SK-N-SH treated with all-trans-retinoic acid at 6 μM for 48 hours (cell line): ENCODE measurements around the gene ARHGEF6.

Source experiments
- ATAC-seq: fragments of 200-7000 bp; cut with Tn5 transposase; 3 replicates; pipeline ENCODE4 v1.9.1; 2020; ENCODE audit warnings: mild to moderate bottlenecking, moderate library complexity
- ARNTL ChIP-seq: fragments of 450-650 bp; formaldehyde crosslinking; IDR thresholded peaks from 2 replicates; pipeline ENCODE4 v1.5.0; 2020; ENCODE audit warnings: low read depth, mild to moderate bottlenecking, moderate library complexity, borderline replicate concordance
- BACH2 ChIP-seq: fragments of 250-450 bp; sonication (Bioruptor Pico); IDR thresholded peaks from 2 replicates; pipeline ENCODE4 v1.9.0; 2021; ENCODE audit warnings: mild to moderate bottlenecking, borderline replicate concordance
- CREB5 ChIP-seq: fragments of 250-450 bp; sonication (Bioruptor Pico); IDR thresholded peaks from 2 replicates; pipeline ENCODE4 v1.5.1; 2020; ENCODE audit warnings: low read depth, mild to moderate bottlenecking, moderate library complexity
- CSDC2 ChIP-seq: fragments of 250-450 bp; sonication (Bioruptor Pico); IDR thresholded peaks from 2 replicates; pipeline ENCODE4 v1.5.0; 2020; ENCODE audit warnings: mild to moderate bottlenecking, moderate library complexity
- CSRNP3 ChIP-seq: fragments of 250-450 bp; sonication (Bioruptor Pico); IDR thresholded peaks from 2 replicates; pipeline ENCODE4 v1.5.1; 2021; ENCODE audit warnings: mild to moderate bottlenecking, moderate library complexity
- ESRRG ChIP-seq: fragments of 250-450 bp; sonication (Bioruptor Pico); IDR thresholded peaks from 2 replicates; pipeline ENCODE4 v1.6.1; 2021; ENCODE audit warnings: mild to moderate bottlenecking
- GLIS3 ChIP-seq: fragments of 250-450 bp; sonication (Bioruptor Pico); IDR thresholded peaks from 2 replicates; pipeline ENCODE4 v1.5.0; 2020; ENCODE audit warnings: mild to moderate bottlenecking, moderate library complexity
- ISL1 ChIP-seq: fragments of 250-450 bp; sonication (Bioruptor Pico); IDR thresholded peaks from 2 replicates; pipeline ENCODE4 v2.1.2; 2022; ENCODE audit warnings: mild to moderate bottlenecking, moderate library complexity
- OSR1 ChIP-seq: fragments of 250-450 bp; sonication (Bioruptor Pico); IDR thresholded peaks from 2 replicates; pipeline ENCODE4 v1.8.0; 2022; ENCODE audit warnings: moderate library complexity, mild to moderate bottlenecking, inconsistent platforms
- PATZ1 ChIP-seq: fragments of 250-450 bp; sonication (Bioruptor Pico); IDR thresholded peaks from 2 replicates; pipeline ENCODE4 v1.8.0; 2020; ENCODE audit warnings: mild to moderate bottlenecking, moderate library complexity, borderline replicate concordance
- POU6F1 ChIP-seq: fragments of 250-450 bp; sonication (Bioruptor Pico); IDR thresholded peaks from 2 replicates; pipeline ENCODE4 v1.8.0; 2021; ENCODE audit warnings: low read depth, mild to moderate bottlenecking, moderate library complexity, borderline replicate concordance
- PPARA ChIP-seq: fragments of 250-450 bp; sonication (Bioruptor Pico); IDR thresholded peaks from 2 replicates; pipeline ENCODE4 v1.5.0; 2020; ENCODE audit warnings: mild to moderate bottlenecking, borderline replicate concordance
- RARB ChIP-seq: fragments of 250-450 bp; sonication (Bioruptor Pico); IDR thresholded peaks from 2 replicates; pipeline ENCODE4 v1.8.0; 2021; ENCODE audit warnings: mild to moderate bottlenecking, moderate library complexity
- SNAI2 ChIP-seq: fragments of 250-450 bp; sonication (Bioruptor Pico); IDR thresholded peaks from 2 replicates; pipeline ENCODE4 v1.5.0; 2020; ENCODE audit warnings: mild to moderate bottlenecking, moderate library complexity
- TCF4 ChIP-seq: fragments of 250-450 bp; sonication (Bioruptor Pico); IDR thresholded peaks from 2 replicates; pipeline ENCODE4 v1.8.0; 2021; ENCODE audit warnings: mild to moderate bottlenecking, moderate library complexity, borderline replicate concordance
- TOX ChIP-seq: fragments of 250-450 bp; sonication (Bioruptor Pico); IDR thresholded peaks from 2 replicates; pipeline ENCODE4 v1.8.0; 2021; ENCODE audit warnings: mild to moderate bottlenecking, moderate library complexity, borderline replicate concordance
- TSHZ2 ChIP-seq: fragments of 250-450 bp; sonication (Bioruptor Pico); IDR thresholded peaks from 2 replicates; pipeline ENCODE4 v1.5.0; 2020; ENCODE audit warnings: mild to moderate bottlenecking, moderate library complexity
- ZC3H10 ChIP-seq: fragments of 250-450 bp; sonication (Bioruptor Pico); IDR thresholded peaks from 2 replicates; pipeline ENCODE4 v1.5.1; 2021; ENCODE audit warnings: mild to moderate bottlenecking, moderate library complexity
- ZFP30 ChIP-seq: fragments of 450-650 bp; formaldehyde crosslinking; IDR thresholded peaks from 2 replicates; pipeline ENCODE4 v1.5.0; 2022; ENCODE audit warnings: mild to moderate bottlenecking, moderate library complexity
- ZNF70 ChIP-seq: fragments of 450-650 bp; formaldehyde crosslinking; IDR thresholded peaks from 2 replicates; pipeline ENCODE4 v1.5.0; 2020; ENCODE audit warnings: mild to moderate bottlenecking, moderate library complexity

Gene ARHGEF6

GRCh38 chrX:136635235-136635634 lies 145.5 kb downstream of the ARHGEF6 start:
- no peak for ATAC-seq
- TF ChIP-seq ARNTL (CRISPR knock-in tag) (no peak), RARB (CRISPR knock-in tag) (no peak), CREB5 (CRISPR knock-in tag) (no peak), TSHZ2 (CRISPR knock-in tag) (no peak), GLIS3 (no peak), PATZ1 (CRISPR knock-in tag) (no peak), CSRNP3 (CRISPR knock-in tag) (no peak), ESRRG (CRISPR knock-in tag) (no peak), OSR1 (no peak), TOX (CRISPR knock-in tag) (no peak), SNAI2 (no peak), ZFP30 (CRISPR knock-in tag) (no peak), ZC3H10 (CRISPR knock-in tag) (no peak), BACH2 (CRISPR knock-in tag) (no peak), TCF4 (CRISPR knock-in tag) (no peak), PPARA (CRISPR knock-in tag) (no peak)

GRCh38 chrX:136630881-136631280 lies 149.9 kb downstream of the ARHGEF6 start:
- no peak for TF ChIP-seq TSHZ2 (CRISPR knock-in tag)
- TF ChIP-seq RARB (CRISPR knock-in tag) = no peak
- no peak for TF ChIP-seq ARNTL (CRISPR knock-in tag)
- TF ChIP-seq ISL1 (CRISPR knock-in tag) = no peak
- no peak for TF ChIP-seq ZNF70 (CRISPR knock-in tag)
- TF ChIP-seq TCF4 (CRISPR knock-in tag) = no peak
- no peak for TF ChIP-seq POU6F1 (CRISPR knock-in tag)
- TF ChIP-seq TOX (CRISPR knock-in tag) = no peak
- no peak for TF ChIP-seq ZFP30 (CRISPR knock-in tag)
- TF ChIP-seq PATZ1 (CRISPR knock-in tag) = no peak
- TF ChIP-seq ZC3H10 (CRISPR knock-in tag) = no peak
- TF ChIP-seq CSDC2 (CRISPR knock-in tag) = no peak
- no peak for TF ChIP-seq PPARA (CRISPR knock-in tag)
- TF ChIP-seq, all 23 proteins: peak for 0
- no peak for ATAC-seq
